CD14-positive monocyte (primary cell): ENCODE results near the gene COX7A2L. TPM values are rescaled to one million over a fixed set of nuclear protein-coding genes. Genes with fewer than 3 reads are reported as not detected.

Source experiments
- DNase-seq, 3 donors: peaks; one replicate each; pipeline ENCODE4 v3.0.0-alpha.2; 2011 to 2022
- H2AFZ ChIP-seq: 2 replicates; pipeline ENCODE4 v1.6.0; 2012; ENCODE audit warnings: mild to moderate bottlenecking, low read depth, low read length, inconsistent platforms; ENCODE audit not compliant: insufficient read depth, poor library complexity, severe bottlenecking
- H3K27ac ChIP-seq, 2 donors: 1 replicate in 1 of 2; 2 replicates in 1 of 2; pipeline ENCODE4 v1.5.1; 2012 to 2013; ENCODE audit warnings: low read length in 2 of 2, control low read depth in 1 of 2, inconsistent platforms in 1 of 2, low read depth in 1 of 2, mild to moderate bottlenecking in 1 of 2
- H3K27me3 ChIP-seq, 2 donors: one replicate each; pipeline versions ENCODE4 v1.6.0 to v1.6.1; 2011 to 2013; ENCODE audit warnings: low read length in 2 of 2; ENCODE audit not compliant: control insufficient read depth in 2 of 2, insufficient read depth in 2 of 2
- H3K36me3 ChIP-seq, 2 donors: replicated peaks in 1 of 2; 1 replicate in 1 of 2; 2 replicates in 1 of 2; pipeline versions ENCODE4 v1.5.1 to v1.6.1; 2012 to 2013; ENCODE audit warnings: low read length in 2 of 2, control low read depth in 1 of 2, inconsistent platforms in 1 of 2, mild to moderate bottlenecking in 1 of 2; ENCODE audit not compliant: insufficient read depth in 2 of 2, control insufficient read depth in 1 of 2
- H3K4me1 ChIP-seq, 2 donors: 1 replicate in 1 of 2; 2 replicates in 1 of 2; pipeline versions ENCODE4 v1.5.1 to v1.6.1; 2012 to 2013; ENCODE audit warnings: low read length in 2 of 2, control low read depth in 1 of 2, inconsistent platforms in 1 of 2, mild to moderate bottlenecking in 1 of 2, moderate library complexity in 1 of 2; ENCODE audit not compliant: insufficient read depth in 2 of 2, control insufficient read depth in 1 of 2
- H3K4me2 ChIP-seq: replicated peaks from 2 replicates; pipeline ENCODE3; 2012; ENCODE audit warnings: low read length, moderate library complexity, mild to moderate bottlenecking; ENCODE audit not compliant: poor library complexity, severe bottlenecking; ENCODE audit errors: extremely low read depth
- H3K4me3 ChIP-seq, 3 experiments: fragments of 200-600 bp in 1 of 3; sonication (generic) in 1 of 3; replicated peaks in 1 of 3; 1 replicate in 2 of 3; 2 replicates in 1 of 3; pipeline ENCODE4 v1.5.1; 2011 to 2013; ENCODE audit warnings: low read length in 3 of 3, mild to moderate bottlenecking in 3 of 3, control low read depth in 2 of 3, low read depth in 2 of 3, inconsistent platforms in 1 of 3, moderate library complexity in 1 of 3
- H3K79me2 ChIP-seq: 2 replicates; pipeline ENCODE4 v1.6.0; 2012; ENCODE audit warnings: mild to moderate bottlenecking, control low read depth, inconsistent platforms, low read length, moderate library complexity; ENCODE audit not compliant: insufficient read depth
- H3K9ac ChIP-seq: 2 replicates; pipeline ENCODE4 v1.6.0; 2017; ENCODE audit warnings: low read length, mild to moderate bottlenecking; ENCODE audit not compliant: insufficient read depth, poor library complexity, severe bottlenecking
- H3K9me3 ChIP-seq, 2 donors: replicated peaks in 1 of 2; 1 replicate in 1 of 2; 2 replicates in 1 of 2; pipeline versions ENCODE4 v1.5.1 to v1.6.1; 2012 to 2013; ENCODE audit warnings: low read length in 2 of 2, control low read depth in 1 of 2; ENCODE audit not compliant: control insufficient read depth in 1 of 2, insufficient read depth in 1 of 2
- H4K20me1 ChIP-seq: 2 replicates; pipeline ENCODE4 v1.6.0; 2012; ENCODE audit warnings: mild to moderate bottlenecking, low read length, control low read depth, moderate library complexity; ENCODE audit not compliant: insufficient read depth
- H3K27ac Mint-ChIP-seq, 7 donors: one replicate each; pipeline ENCODE4 v1.8.0; 2020; ENCODE audit warnings: mild to moderate bottlenecking in 7 of 7, mixed read lengths in 7 of 7, moderate library complexity in 6 of 7, inconsistent platforms in 2 of 7
- H3K27me3 Mint-ChIP-seq, 3 donors: one replicate each; pipeline ENCODE4 v1.8.0; 2021 to 2022; ENCODE audit warnings: low read depth in 3 of 3, mild to moderate bottlenecking in 3 of 3, mixed read lengths in 3 of 3, moderate library complexity in 3 of 3, inconsistent platforms in 1 of 3
- H3K36me3 Mint-ChIP-seq, 2 donors: one replicate each; pipeline ENCODE4 v1.8.0; 2020; ENCODE audit warnings: mixed read lengths in 2 of 2, inconsistent platforms in 1 of 2, mild to moderate bottlenecking in 1 of 2
- H3K4me1 Mint-ChIP-seq: one replicate; pipeline ENCODE4 v1.8.0; 2020; ENCODE audit warnings: mild to moderate bottlenecking, mixed read lengths
- H3K4me3 Mint-ChIP-seq, 2 donors: one replicate each; pipeline ENCODE4 v1.8.0; 2020; ENCODE audit warnings: mild to moderate bottlenecking in 2 of 2, mixed read lengths in 2 of 2, moderate library complexity in 1 of 2
- H3K9me3 Mint-ChIP-seq, 7 donors: one replicate each; pipeline ENCODE4 v1.8.0; 2020 to 2022; ENCODE audit warnings: mixed read lengths in 7 of 7, mild to moderate bottlenecking in 6 of 7, moderate library complexity in 6 of 7, inconsistent platforms in 2 of 7
- WGBS: methylation state at CpG from one replicate; pipeline ENCODE4 v1.1.5; 2013; ENCODE audit warnings: missing lambda C conversion rate; ENCODE audit not compliant: insufficient coverage; 5-methylcytosine and 5-hydroxymethylcytosine counted together
- intact Hi-C, 2 donors: fragments of 100-400 bp; cut with micrococcal nuclease; formaldehyde crosslinking; loops; one replicate each; pipeline versions ENCODE4 v1.15.0 to v1.15.1; 2023
- polyA plus RNA-seq, 3 donors: library from polyadenylated mRNA; depleted of rRNA in 1 of 3; unstranded in 2 of 3; stranded (reverse) in 1 of 3; fragments of 300-500 nt in 2 of 3; fragments of >200 nt in 1 of 3; fragmentation: Illumina TruSeq in 2 of 3; gene quantifications; 1 replicate in 2 of 3; 2 replicates in 1 of 3; pipeline ENCODE4 v1.2.3, GENCODE V29; 2012 to 2021
- TF ChIP-seq, protein P1 (sequence below): fragments of 200-600 bp; IDR thresholded peaks from one replicate; pipeline ENCODE4 v1.8.0; 2022; ENCODE audit warnings: antibody characterized with exemption, mild to moderate bottlenecking

The COX7A2L gene
- polyA plus RNA-seq, 3 donors = 63.6 to 153 (median 144) TPM

GRCh38 chr2:42407476-42407875, 46.5 kb upstream of the COX7A2L start:
- Histone ChIP-seq H3K4me3 (no peak overlapping the region), H3K4me1 (no peaks in the 10 kb centered on the region), H3K36me3 (no peaks in the 10 kb centered on the region), H2AFZ (no peak overlapping the region), H3K9me3 (peaks cover 0 to 23% of the 10 kb centered on the region in 2 donors), H3K27me3 (no peaks in the 10 kb centered on the region), H3K27ac (no peak overlapping the region), H3K9ac (no peak overlapping the region), H4K20me1 (no peaks in the 10 kb centered on the region), H3K4me2 (no peak overlapping the region), H3K79me2 (no peaks in the 10 kb centered on the region)
- H3K27me3 Mint-ChIP-seq = peaks cover 5 to 7% (median 7%) of the 10 kb centered on the region in 3 donors
- H3K4me1 Mint-ChIP-seq = no peaks in the 10 kb centered on the region
- TF ChIP-seq, protein P1, sequence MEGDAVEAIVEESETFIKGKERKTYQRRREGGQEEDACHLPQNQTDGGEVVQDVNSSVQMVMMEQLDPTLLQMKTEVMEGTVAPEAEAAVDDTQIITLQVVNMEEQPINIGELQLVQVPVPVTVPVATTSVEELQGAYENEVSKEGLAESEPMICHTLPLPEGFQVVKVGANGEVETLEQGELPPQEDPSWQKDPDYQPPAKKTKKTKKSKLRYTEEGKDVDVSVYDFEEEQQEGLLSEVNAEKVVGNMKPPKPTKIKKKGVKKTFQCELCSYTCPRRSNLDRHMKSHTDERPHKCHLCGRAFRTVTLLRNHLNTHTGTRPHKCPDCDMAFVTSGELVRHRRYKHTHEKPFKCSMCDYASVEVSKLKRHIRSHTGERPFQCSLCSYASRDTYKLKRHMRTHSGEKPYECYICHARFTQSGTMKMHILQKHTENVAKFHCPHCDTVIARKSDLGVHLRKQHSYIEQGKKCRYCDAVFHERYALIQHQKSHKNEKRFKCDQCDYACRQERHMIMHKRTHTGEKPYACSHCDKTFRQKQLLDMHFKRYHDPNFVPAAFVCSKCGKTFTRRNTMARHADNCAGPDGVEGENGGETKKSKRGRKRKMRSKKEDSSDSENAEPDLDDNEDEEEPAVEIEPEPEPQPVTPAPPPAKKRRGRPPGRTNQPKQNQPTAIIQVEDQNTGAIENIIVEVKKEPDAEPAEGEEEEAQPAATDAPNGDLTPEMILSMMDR = no peak
- intact Hi-C loops = no loop called here
- no peak overlapping the region for H3K4me3 Mint-ChIP-seq
- DNase-seq = no peak
- peaks cover 0 to 12% (median 11%) of the 10 kb centered on the region in 7 donors for H3K9me3 Mint-ChIP-seq
- H3K36me3 Mint-ChIP-seq = no peaks in the 10 kb centered on the region
- no peak overlapping the region for H3K27ac Mint-ChIP-seq
- 92% methylated on average over 6 of the region's 6 CpGs for WGBS

GRCh38 chr2:42404676-42405075, 43.7 kb upstream of the COX7A2L start:
- DNase-seq = no peak
- Mint-ChIP-seq H3K27me3 (peaks cover 1 to 4% (median 3%) of the 10 kb centered on the region in 3 donors), H3K36me3 (no peaks in the 10 kb centered on the region), H3K4me3 (no peak overlapping the region), H3K9me3 (peaks cover 0 to 14% (median 8%) of the 10 kb centered on the region in 7 donors), H3K27ac (peak overlapping the region in 1 of 7 donors; percentile 10), H3K4me1 (no peaks in the 10 kb centered on the region)
- intact Hi-C loops = no loop called here
- no peak overlapping the region for H3K4me2 ChIP-seq
- no peak overlapping the region for H3K9ac ChIP-seq
- H3K27me3 ChIP-seq = no peaks in the 10 kb centered on the region
- TF ChIP-seq, protein P1 = no peak
- H3K36me3 ChIP-seq = no peaks in the 10 kb centered on the region
- no peaks in the 10 kb centered on the region for H4K20me1 ChIP-seq
- no peak overlapping the region for H3K4me3 ChIP-seq
- no peak overlapping the region for H2AFZ ChIP-seq
- H3K27ac ChIP-seq = no peak overlapping the region
- H3K79me2 ChIP-seq = no peaks in the 10 kb centered on the region
- peaks cover 0 to 23% of the 10 kb centered on the region in 2 donors for H3K9me3 ChIP-seq
- 83% methylated on average over 1 of the region's 4 CpGs for WGBS
- no peaks in the 10 kb centered on the region for H3K4me1 ChIP-seq
